HCT116 (cell line): ENCODE results near the gene SPCS3. TPM values are rescaled to one million over a fixed set of nuclear protein-coding genes. Genes with fewer than 3 reads are reported as not detected.

Experiments
- ATAC-seq: fragments of 200-7000 bp; cut with Tn5 transposase; 2 replicates; pipeline ENCODE4 v1.9.1; 2020; ENCODE audit warnings: mild to moderate bottlenecking, moderate library complexity
- BruUV-seq: library from RNA; stranded (reverse); fragments of 400-500 nt; replicated peaks from 2 replicates; lab custom pipeline; 2021; lab: Mats Ljungman, UMichigan
- CTCF ChIA-PET: fragments of 300-600 bp; sonication (Branson Sonifier 250); formaldehyde crosslinking; loops from one replicate; lab custom pipeline; 2021; ENCODE audit warnings: antibody characterized with exemption; lab: Charles Lee
- POLR2A ChIA-PET: fragments of 300-600, 350-600 bp; sonication (Branson Sonifier 250); formaldehyde crosslinking; loops from one replicate; lab custom pipeline; 2021; ENCODE audit warnings: antibody characterized with exemption; lab: Charles Lee
- RAD21 ChIA-PET, 2 experiments: fragments of 300-600 bp; sonication (Branson Sonifier 250); formaldehyde crosslinking; loops; one replicate each; lab custom pipeline; 2023; ENCODE audit warnings: low total read pairs in 2 of 2; ENCODE audit not compliant: uncharacterized antibody in 2 of 2, unreplicated experiment in 2 of 2, low non-redundant PET in 1 of 2; lab: Charles Lee
- DNase-seq: peaks from one replicate; pipeline ENCODE4 v3.0.0-alpha.2; 2010; ENCODE audit warnings: low read depth, low spot score
- H2AFZ ChIP-seq: fragments of 200-600 bp; shearing (Covaris generic), sonication (generic); 2 replicates; pipeline ENCODE4 v1.6.1; 2017; ENCODE audit warnings: low read depth, mixed run types, mixed read lengths, antibody characterized with exemption, low read length; ENCODE audit not compliant: poor library complexity, severe bottlenecking
- H3K27ac ChIP-seq: 2 replicates; pipeline ENCODE4 v1.5.1; 2012; ENCODE audit warnings: low read depth, low read length
- H3K27me3 ChIP-seq: fragments of 200-600 bp; sonication (generic); 2 replicates; pipeline ENCODE4 v1.6.1; 2016; ENCODE audit warnings: mixed run types, low read length, mixed read lengths; ENCODE audit not compliant: insufficient read depth
- H3K36me3 ChIP-seq, 2 experiments: fragments of 200-500 bp in 1 of 2; fragments of 200-600 bp in 1 of 2; sonication (Bioruptor generic) in 1 of 2; sonication (generic) in 1 of 2; 2 replicates each; pipeline versions ENCODE4 v1.5.1 to v1.6.1; 2014 to 2016; ENCODE audit warnings: low read length in 2 of 2, inconsistent platforms in 1 of 2, mixed read lengths in 1 of 2, mixed run types in 1 of 2; ENCODE audit not compliant: insufficient read depth in 2 of 2, control insufficient read depth in 1 of 2
- H3K4me1 ChIP-seq, 2 experiments: fragments of 200-600 bp in 1 of 2; sonication (generic) in 1 of 2; 2 replicates each; pipeline versions ENCODE4 v1.5.1 to v1.6.1; 2012 to 2017; ENCODE audit warnings: low read length in 2 of 2, inconsistent platforms in 1 of 2, mild to moderate bottlenecking in 1 of 2, mixed read lengths in 1 of 2, mixed run types in 1 of 2, moderate library complexity in 1 of 2; ENCODE audit not compliant: insufficient read depth in 2 of 2, control insufficient read depth in 1 of 2
- H3K4me2 ChIP-seq: fragments of 200-600 bp; sonication (generic); 2 replicates; pipeline ENCODE4 v1.6.1; 2017; ENCODE audit warnings: mixed run types, low read length, mixed read lengths
- H3K4me3 ChIP-seq, 2 experiments: fragments of 200-600 bp in 1 of 2; sonication (generic) in 1 of 2; replicated peaks in 1 of 2; 2 replicates each; pipeline ENCODE4 v1.5.1; 2011 to 2016; ENCODE audit warnings: low read length in 2 of 2, control low read depth in 1 of 2, low read depth in 1 of 2, mild to moderate bottlenecking in 1 of 2, mixed read lengths in 1 of 2, mixed run types in 1 of 2
- H3K79me2 ChIP-seq: fragments of 200-600 bp; sonication (generic); 2 replicates; pipeline ENCODE4 v1.6.1; 2017; ENCODE audit warnings: mild to moderate bottlenecking, mixed run types, low read length, moderate library complexity, mixed read lengths; ENCODE audit not compliant: insufficient read depth
- H3K9ac ChIP-seq: fragments of 200-600 bp; sonication (generic); 2 replicates; pipeline ENCODE4 v1.6.1; 2016; ENCODE audit warnings: low read length, mixed read lengths
- H3K9me2 ChIP-seq: fragments of 200-600 bp; sonication (generic), shearing (Covaris generic); 2 replicates; pipeline ENCODE4 v1.6.1; 2017; ENCODE audit warnings: mixed run types, mild to moderate bottlenecking, moderate library complexity; ENCODE audit not compliant: insufficient read depth
- H3K9me3 ChIP-seq, 2 experiments: fragments of 200-500 bp in 1 of 2; fragments of 200-600 bp in 1 of 2; sonication (Bioruptor generic) in 1 of 2; sonication (generic) in 1 of 2; 2 replicates each; pipeline ENCODE4 v1.6.1; 2014 to 2017; ENCODE audit warnings: low read length in 2 of 2, mixed read lengths in 2 of 2, inconsistent platforms in 1 of 2, low read depth in 1 of 2, mild to moderate bottlenecking in 1 of 2, mixed run types in 1 of 2, moderate library complexity in 1 of 2; ENCODE audit not compliant: control insufficient read depth in 1 of 2, insufficient read depth in 1 of 2
- H4K20me1 ChIP-seq: fragments of 200-600 bp; sonication (generic), shearing (Covaris generic); 2 replicates; pipeline ENCODE4 v1.6.1; 2017; ENCODE audit warnings: mixed run types, mild to moderate bottlenecking, moderate library complexity; ENCODE audit not compliant: insufficient read depth
- POLR2AphosphoS5 ChIP-seq: IDR thresholded peaks from 2 replicates; pipeline ENCODE4 v1.6.1; 2011; ENCODE audit warnings: mild to moderate bottlenecking, low read depth, low read length, moderate library complexity
- REST ChIP-seq: IDR thresholded peaks from 2 replicates; pipeline ENCODE4 v1.6.1; 2012; ENCODE audit warnings: low read depth
- SP1 ChIP-seq: IDR thresholded peaks from 2 replicates; pipeline ENCODE4 v1.6.1; 2012; ENCODE audit warnings: low read depth
- ZFX ChIP-seq: fragments of 450-650 bp; IDR thresholded peaks from 2 replicates; pipeline ENCODE4 v1.6.1; 2017
- intact Hi-C: fragments of 100-400 bp; cut with micrococcal nuclease; formaldehyde crosslinking; loops from 2 replicates; pipeline ENCODE4 v1.10.0; 2022
- total RNA-seq: library from RNA; stranded (reverse); gene quantifications from one replicate; pipeline ENCODE4 v1.2.1, GENCODE V29; 2021; ENCODE audit not compliant: unreplicated experiment

The SPCS3 gene
- total RNA-seq, 1 experiment from 2014 or later, result 135 TPM

GRCh38 chr4:176273736-176274135, 46.0 kb upstream of the SPCS3 start (continued):
- TF ChIP-seq REST, result no peak
- TF ChIP-seq, all 23 proteins: peak for 0

GRCh38 chr4:176274441-176274840, 45.3 kb upstream of the SPCS3 start:
- peaks cover 5 to 41% of the 10 kb centered on the region in 2 experiments; a peak in 3 of 4 replicates for H3K4me1 ChIP-seq
- H4K20me1 ChIP-seq, result no peaks in the 10 kb centered on the region
- H3K9me3 ChIP-seq, result no peaks in the 10 kb centered on the region
- no peak overlapping the region for H3K9ac ChIP-seq
- ChIA-PET POLR2A (no interaction called here), RAD21 (no interaction called here), CTCF (no interaction called here)
- no peak overlapping the region for H3K27ac ChIP-seq
- ATAC-seq, result no peak
- no TSS peak for BruUV-seq
- H2AFZ ChIP-seq, result peak overlapping the region; percentile 77
- intact Hi-C loops, result loop anchor here (10.0 kb wide), 1 partner anchor 330 kb away; no protein-coding TSS in a partner anchor
- no peak overlapping the region for H3K4me3 ChIP-seq
- no peaks in the 10 kb centered on the region for H3K9me2 ChIP-seq
- TF ChIP-seq SP1, result peak; percentile 34; the same call in 1 of the 2 replicates
- no peak for TF ChIP-seq ZFX
- no peak for TF ChIP-seq POLR2AphosphoS5
- no peak for DNase-seq
- H3K4me2 ChIP-seq, result peak overlapping the region; percentile 50
- H3K27me3 ChIP-seq, result no peaks in the 10 kb centered on the region
- H3K36me3 ChIP-seq, result no peaks in the 10 kb centered on the region
- H3K79me2 ChIP-seq, result no peaks in the 10 kb centered on the region
